Activated T-helper 1 cell treated with anti-CD3 and anti-CD28 coated beads, Interleukin-12 subunit alpha, Interleukin-12 subunit beta, Interleukin-2, Interleukin-4 antibody, amounts not matched to agents 30 ng/mL and 10 ng/mL and 1 ng/mL, durations not matched to agents 14 hours and 24 hours and 36 hours (primary cell): ENCODE results near the gene AANAT. TPM values are rescaled to one million over a fixed set of nuclear protein-coding genes. Genes with fewer than 3 reads are reported as not detected.

Experiments
- DNase-seq: peaks from one replicate; pipeline ENCODE4 v3.0.0; 2021; ENCODE audit warnings: low spot score
- H3K27ac Mint-ChIP-seq: one replicate; pipeline ENCODE4 v1.8.0; 2021; ENCODE audit warnings: mild to moderate bottlenecking, mixed read lengths
- H3K27me3 Mint-ChIP-seq: one replicate; pipeline ENCODE4 v1.8.0; 2022; ENCODE audit warnings: mild to moderate bottlenecking, moderate library complexity, mixed read lengths; ENCODE audit not compliant: insufficient read depth
- H3K36me3 Mint-ChIP-seq: one replicate; pipeline ENCODE4 v1.8.0; 2021; ENCODE audit warnings: low read depth, mixed read lengths
- H3K4me1 Mint-ChIP-seq: one replicate; pipeline ENCODE4 v1.8.0; 2021; ENCODE audit warnings: low read depth, mixed read lengths
- H3K4me3 Mint-ChIP-seq: one replicate; pipeline ENCODE4 v1.8.0; 2021; ENCODE audit warnings: mild to moderate bottlenecking, moderate library complexity, mixed read lengths
- H3K9me3 Mint-ChIP-seq: one replicate; pipeline ENCODE4 v1.8.0; 2021; ENCODE audit warnings: mixed read lengths
- intact Hi-C: fragments of 100-400 bp; cut with micrococcal nuclease; formaldehyde crosslinking; loops from one replicate; pipeline ENCODE4 v1.15.1; 2024
- total RNA-seq: library from RNA; stranded (reverse); gene quantifications from 2 replicates; pipeline ENCODE4 v1.2.3, GENCODE V29; 2022

AANAT gene
- total RNA-seq, 1 donor from 2014 or later = not detected

- H3K4me1 Mint-ChIP-seq = peaks cover 52% of the 10 kb centered on the region
Measured at GRCh38 chr17:76492123-76492988, 25.0 kb downstream of the AANAT start.

GRCh38 chr17:76492989-76493501 lies 25.6 kb downstream of the AANAT start:
- DNase-seq = peak; percentile 61
- peak overlapping the region; percentile 85 for H3K4me3 Mint-ChIP-seq
- H3K9me3 Mint-ChIP-seq = no peaks in the 10 kb centered on the region
- intact Hi-C loops = loop anchor here (1.0 to 2.0 kb wide), 4 partner anchors 8 to 110 kb away; partner anchors contain the start of genes RHBDF2 and UBE2O
- peak overlapping the region; percentile 95 for H3K27ac Mint-ChIP-seq
- H3K27me3 Mint-ChIP-seq = no peaks in the 10 kb centered on the region
- peaks cover 3% of the 10 kb centered on the region for H3K36me3 Mint-ChIP-seq
- peaks cover 56% of the 10 kb centered on the region for H3K4me1 Mint-ChIP-seq

More at GRCh38 chr17:76492123-76492988, 25.0 kb downstream of the AANAT start:
- intact Hi-C loops = loop anchor here (2.0 kb wide), 2 partner anchors 40 to 110 kb away; partner anchors contain the start of gene UBE2O
- Mint-ChIP-seq H3K36me3 (peaks cover 9% of the 10 kb centered on the region), H3K9me3 (no peaks in the 10 kb centered on the region), H3K4me3 (peak overlapping the region; percentile 85), H3K27ac (peak overlapping the region; percentile 95), H3K27me3 (no peaks in the 10 kb centered on the region)
- no peak for DNase-seq

- Mint-ChIP-seq H3K9me3 (no peaks in the 10 kb centered on the region), H3K4me1 (peaks cover 60% of the 10 kb centered on the region), H3K27ac (peak overlapping the region; percentile 95), H3K4me3 (peak overlapping the region; percentile 85), H3K36me3 (peaks cover 5% of the 10 kb centered on the region), H3K27me3 (no peaks in the 10 kb centered on the region)
- peak; percentile 24 for DNase-seq
- intact Hi-C loops = loop anchor here (1.0 to 2.0 kb wide), 4 partner anchors 8 to 111 kb away; partner anchors contain the start of genes RHBDF2 and UBE2O
Measured at GRCh38 chr17:76493505-76494167, 26.2 kb downstream of the AANAT start.

GRCh38 chr17:76495663-76496400 lies 28.4 kb downstream of the AANAT start:
- intact Hi-C loops = no loop called here
- H3K4me3 Mint-ChIP-seq = no peak overlapping the region
- H3K36me3 Mint-ChIP-seq = peaks cover 9% of the 10 kb centered on the region
- H3K9me3 Mint-ChIP-seq = no peaks in the 10 kb centered on the region
- no peak for DNase-seq
- no peak overlapping the region for H3K27ac Mint-ChIP-seq
- peaks cover 75% of the 10 kb centered on the region for H3K4me1 Mint-ChIP-seq
- H3K27me3 Mint-ChIP-seq = no peaks in the 10 kb centered on the region

DNA sequence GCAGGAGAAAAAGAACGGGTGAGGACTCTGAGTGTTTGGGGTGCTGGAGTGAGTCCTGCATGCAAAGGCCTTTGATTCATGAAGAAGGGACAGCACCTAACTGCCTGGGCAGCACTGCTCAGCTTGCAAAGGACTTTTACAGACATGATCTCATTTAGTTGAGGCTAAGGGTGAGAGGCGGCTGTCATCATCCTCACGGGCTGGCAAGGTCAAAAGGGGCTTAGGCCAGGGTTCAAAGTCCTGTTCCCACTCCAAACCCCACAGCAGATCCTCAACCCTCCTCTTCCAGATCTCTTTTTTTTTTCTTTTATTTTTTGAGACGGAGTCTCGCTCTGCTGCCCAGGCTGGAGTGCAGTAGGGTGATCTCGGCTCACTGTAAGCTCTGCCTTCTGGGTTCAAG lies 29.1 kb downstream of the AANAT start:
- H3K9me3 Mint-ChIP-seq = no peaks in the 10 kb centered on the region
- H3K27ac Mint-ChIP-seq = no peak overlapping the region
- H3K4me3 Mint-ChIP-seq = peak overlapping the region; percentile 22
- no peaks in the 10 kb centered on the region for H3K27me3 Mint-ChIP-seq
- peaks cover 9% of the 10 kb centered on the region for H3K36me3 Mint-ChIP-seq
- no peak for DNase-seq
- intact Hi-C loops = no loop called here
- H3K4me1 Mint-ChIP-seq = peaks cover 71% of the 10 kb centered on the region

GRCh38 chr17:76497699-76497978 lies 30.2 kb downstream of the AANAT start:
- Mint-ChIP-seq H3K27ac (no peak overlapping the region), H3K36me3 (peaks cover 9% of the 10 kb centered on the region), H3K9me3 (no peaks in the 10 kb centered on the region), H3K4me1 (peaks cover 71% of the 10 kb centered on the region), H3K4me3 (peak overlapping the region; percentile 11), H3K27me3 (no peaks in the 10 kb centered on the region)
- intact Hi-C loops = no loop called here
- DNase-seq = no peak

DNA sequence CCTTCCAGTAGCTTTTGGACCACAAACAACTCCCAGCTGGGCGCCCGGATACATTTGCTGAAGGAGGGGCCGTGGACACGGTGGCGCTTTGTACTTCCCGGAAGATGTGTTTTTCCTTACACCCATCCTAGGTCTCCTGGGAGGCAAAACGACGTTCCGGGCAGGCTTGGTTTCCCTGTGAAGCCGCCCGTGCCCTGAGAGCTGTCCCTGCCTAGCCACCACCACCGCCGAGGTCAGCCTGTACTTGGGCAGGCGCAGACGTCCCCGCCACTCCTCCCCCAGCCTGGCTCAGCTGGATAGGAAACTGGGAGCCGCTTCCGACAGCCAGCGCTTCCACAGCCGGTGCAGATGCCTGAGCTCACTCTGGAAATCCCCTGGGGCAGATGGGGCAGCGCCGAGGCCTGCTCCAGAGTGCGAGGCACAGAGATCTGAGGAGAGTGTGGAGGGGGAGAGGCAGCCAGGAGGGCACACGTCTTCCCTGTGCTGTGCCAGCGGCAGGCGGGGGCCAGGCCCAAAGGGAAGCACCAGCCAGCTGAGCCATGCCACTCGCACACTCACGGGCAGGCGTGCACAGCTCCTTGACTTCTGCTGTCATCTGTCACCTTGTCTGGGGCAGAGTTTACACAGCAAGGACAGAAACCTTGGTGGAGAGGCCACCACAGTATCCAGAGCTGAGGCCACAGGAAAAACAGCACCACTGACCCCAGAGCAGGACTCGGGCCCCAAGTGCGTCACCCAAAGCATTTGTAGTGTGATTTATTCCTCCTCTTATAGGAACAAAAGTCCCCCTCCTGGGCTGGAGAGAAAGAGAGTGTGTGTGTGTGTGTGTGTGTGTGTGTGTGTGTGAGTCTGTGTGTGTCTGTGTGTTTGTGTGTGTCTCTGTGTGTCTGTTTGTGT lies 30.8 kb downstream of the AANAT start:
- Mint-ChIP-seq H3K4me3 (peak overlapping the region; percentile 71), H3K9me3 (no peaks in the 10 kb centered on the region), H3K27me3 (no peaks in the 10 kb centered on the region), H3K27ac (no peak overlapping the region), H3K4me1 (peaks cover 70% of the 10 kb centered on the region), H3K36me3 (peaks cover 7% of the 10 kb centered on the region)
- no peak for DNase-seq
- intact Hi-C loops = no loop called here

DNA sequence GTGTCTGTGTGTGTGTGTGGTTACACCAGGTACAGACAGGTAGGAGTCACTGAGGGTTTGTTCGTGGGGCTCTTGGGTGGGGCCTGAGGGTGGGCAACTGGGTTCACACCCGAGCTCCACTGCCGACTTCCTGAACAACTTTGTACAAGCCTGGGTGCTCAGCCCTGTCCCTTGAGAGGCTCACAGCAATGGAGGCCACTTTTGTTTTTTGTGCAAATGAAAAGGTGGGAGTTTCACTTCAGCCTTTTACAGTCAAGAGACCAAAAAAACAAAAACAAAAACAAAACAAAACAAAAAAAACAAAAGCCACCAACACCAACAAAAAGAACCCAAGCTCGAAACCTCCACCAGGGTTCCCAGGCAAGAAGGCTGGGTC lies 31.5 kb downstream of the AANAT start:
- H3K36me3 Mint-ChIP-seq = peaks cover 7% of the 10 kb centered on the region
- peak overlapping the region; percentile 71 for H3K4me3 Mint-ChIP-seq
- H3K27me3 Mint-ChIP-seq = no peaks in the 10 kb centered on the region
- peaks cover 64% of the 10 kb centered on the region for H3K4me1 Mint-ChIP-seq
- no peak for DNase-seq
- H3K9me3 Mint-ChIP-seq = no peaks in the 10 kb centered on the region
- H3K27ac Mint-ChIP-seq = no peak overlapping the region
- intact Hi-C loops = no loop called here

DNA sequence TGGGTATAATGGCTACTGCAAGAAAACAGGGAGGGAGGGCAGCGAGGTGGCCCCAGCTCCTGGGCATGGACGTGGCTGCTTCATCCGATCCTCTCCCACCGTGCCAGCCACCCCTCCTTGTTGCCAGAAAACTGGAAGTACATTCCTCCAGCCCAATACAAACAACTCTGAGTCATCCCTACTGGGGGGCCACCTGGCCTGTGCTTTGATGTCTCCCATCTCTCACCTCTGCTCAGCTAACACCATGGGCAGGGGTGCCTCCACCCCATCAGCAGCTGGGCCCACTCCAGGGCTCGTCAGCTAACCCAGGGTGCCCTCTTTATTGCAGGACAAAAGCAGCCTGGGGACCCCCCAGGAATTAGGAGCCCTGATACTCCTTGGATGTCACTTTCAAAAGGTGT lies 31.9 kb downstream of the AANAT start:
- intact Hi-C loops = no loop called here
- Mint-ChIP-seq H3K4me1 (peaks cover 62% of the 10 kb centered on the region), H3K27me3 (no peaks in the 10 kb centered on the region), H3K36me3 (peaks cover 7% of the 10 kb centered on the region), H3K4me3 (peak overlapping the region; percentile 71), H3K9me3 (no peaks in the 10 kb centered on the region), H3K27ac (peak overlapping the region; percentile 63)
- DNase-seq = no peak

GRCh38 chr17:76500074-76500746 lies 32.8 kb downstream of the AANAT start:
- Mint-ChIP-seq H3K4me1 (peaks cover 62% of the 10 kb centered on the region), H3K4me3 (peak overlapping the region; percentile 92), H3K36me3 (peaks cover 7% of the 10 kb centered on the region), H3K9me3 (no peaks in the 10 kb centered on the region), H3K27me3 (no peaks in the 10 kb centered on the region), H3K27ac (peak overlapping the region; percentile 68)
- DNase-seq = no peak
- intact Hi-C loops = loop anchor here (10.0 kb wide), 2 partner anchors 145 to 235 kb away; partner anchors contain the start of genes PRPSAP1 and UBALD2

DNA sequence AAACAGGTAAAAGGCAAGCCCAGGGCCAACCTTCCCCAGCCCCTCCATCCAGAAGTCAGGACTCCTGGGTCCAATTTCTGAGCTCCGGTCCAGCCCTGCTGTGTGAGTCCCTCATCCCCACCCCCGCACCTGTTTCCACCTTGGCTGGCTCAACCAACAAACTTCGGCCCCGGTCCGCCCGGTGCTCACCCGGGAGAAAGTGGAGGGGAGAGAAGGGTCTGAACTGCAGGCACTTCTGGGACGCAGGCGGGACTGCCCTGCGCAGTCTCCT lies 33.3 kb downstream of the AANAT start:
- Mint-ChIP-seq H3K36me3 (peaks cover 7% of the 10 kb centered on the region), H3K27me3 (no peaks in the 10 kb centered on the region), H3K4me3 (peak overlapping the region; percentile 92), H3K9me3 (no peaks in the 10 kb centered on the region), H3K4me1 (peaks cover 62% of the 10 kb centered on the region), H3K27ac (peak overlapping the region; percentile 67)
- intact Hi-C loops = loop anchor here (1.0 to 10.0 kb wide), 7 partner anchors 7 to 236 kb away; partner anchors contain the start of genes PRPSAP1, UBALD2 and UBE2O
- no peak for DNase-seq
